CD14-positive monocyte (primary cell): ENCODE data around the gene TMEM181. TPM values are rescaled to one million over a fixed set of nuclear protein-coding genes. Genes with fewer than 3 reads are reported as not detected.

ENCODE experiments used
- DNase-seq, 3 donors: peaks; one replicate each; pipeline ENCODE4 v3.0.0-alpha.2; 2011 to 2022
- H2AFZ ChIP-seq: 2 replicates; pipeline ENCODE4 v1.6.0; 2012; ENCODE audit warnings: mild to moderate bottlenecking, low read depth, low read length, inconsistent platforms; ENCODE audit not compliant: insufficient read depth, poor library complexity, severe bottlenecking
- H3K27ac ChIP-seq, 2 donors: 1 replicate in 1 of 2; 2 replicates in 1 of 2; pipeline ENCODE4 v1.5.1; 2012 to 2013; ENCODE audit warnings: low read length in 2 of 2, control low read depth in 1 of 2, inconsistent platforms in 1 of 2, low read depth in 1 of 2, mild to moderate bottlenecking in 1 of 2
- H3K27me3 ChIP-seq, 2 donors: one replicate each; pipeline versions ENCODE4 v1.6.0 to v1.6.1; 2011 to 2013; ENCODE audit warnings: low read length in 2 of 2; ENCODE audit not compliant: control insufficient read depth in 2 of 2, insufficient read depth in 2 of 2
- H3K36me3 ChIP-seq, 2 donors: replicated peaks in 1 of 2; 1 replicate in 1 of 2; 2 replicates in 1 of 2; pipeline versions ENCODE4 v1.5.1 to v1.6.1; 2012 to 2013; ENCODE audit warnings: low read length in 2 of 2, control low read depth in 1 of 2, inconsistent platforms in 1 of 2, mild to moderate bottlenecking in 1 of 2; ENCODE audit not compliant: insufficient read depth in 2 of 2, control insufficient read depth in 1 of 2
- H3K4me1 ChIP-seq, 2 donors: 1 replicate in 1 of 2; 2 replicates in 1 of 2; pipeline versions ENCODE4 v1.5.1 to v1.6.1; 2012 to 2013; ENCODE audit warnings: low read length in 2 of 2, control low read depth in 1 of 2, inconsistent platforms in 1 of 2, mild to moderate bottlenecking in 1 of 2, moderate library complexity in 1 of 2; ENCODE audit not compliant: insufficient read depth in 2 of 2, control insufficient read depth in 1 of 2
- H3K4me2 ChIP-seq: replicated peaks from 2 replicates; pipeline ENCODE3; 2012; ENCODE audit warnings: low read length, moderate library complexity, mild to moderate bottlenecking; ENCODE audit not compliant: poor library complexity, severe bottlenecking; ENCODE audit errors: extremely low read depth
- H3K4me3 ChIP-seq, 3 experiments: fragments of 200-600 bp in 1 of 3; sonication (generic) in 1 of 3; replicated peaks in 1 of 3; 1 replicate in 2 of 3; 2 replicates in 1 of 3; pipeline ENCODE4 v1.5.1; 2011 to 2013; ENCODE audit warnings: low read length in 3 of 3, mild to moderate bottlenecking in 3 of 3, control low read depth in 2 of 3, low read depth in 2 of 3, inconsistent platforms in 1 of 3, moderate library complexity in 1 of 3
- H3K79me2 ChIP-seq: 2 replicates; pipeline ENCODE4 v1.6.0; 2012; ENCODE audit warnings: mild to moderate bottlenecking, control low read depth, inconsistent platforms, low read length, moderate library complexity; ENCODE audit not compliant: insufficient read depth
- H3K9ac ChIP-seq: 2 replicates; pipeline ENCODE4 v1.6.0; 2017; ENCODE audit warnings: low read length, mild to moderate bottlenecking; ENCODE audit not compliant: insufficient read depth, poor library complexity, severe bottlenecking
- H3K9me3 ChIP-seq, 2 donors: replicated peaks in 1 of 2; 1 replicate in 1 of 2; 2 replicates in 1 of 2; pipeline versions ENCODE4 v1.5.1 to v1.6.1; 2012 to 2013; ENCODE audit warnings: low read length in 2 of 2, control low read depth in 1 of 2; ENCODE audit not compliant: control insufficient read depth in 1 of 2, insufficient read depth in 1 of 2
- H4K20me1 ChIP-seq: 2 replicates; pipeline ENCODE4 v1.6.0; 2012; ENCODE audit warnings: mild to moderate bottlenecking, low read length, control low read depth, moderate library complexity; ENCODE audit not compliant: insufficient read depth
- H3K27ac Mint-ChIP-seq, 7 donors: one replicate each; pipeline ENCODE4 v1.8.0; 2020; ENCODE audit warnings: mild to moderate bottlenecking in 7 of 7, mixed read lengths in 7 of 7, moderate library complexity in 6 of 7, inconsistent platforms in 2 of 7
- H3K27me3 Mint-ChIP-seq, 3 donors: one replicate each; pipeline ENCODE4 v1.8.0; 2021 to 2022; ENCODE audit warnings: low read depth in 3 of 3, mild to moderate bottlenecking in 3 of 3, mixed read lengths in 3 of 3, moderate library complexity in 3 of 3, inconsistent platforms in 1 of 3
- H3K36me3 Mint-ChIP-seq, 2 donors: one replicate each; pipeline ENCODE4 v1.8.0; 2020; ENCODE audit warnings: mixed read lengths in 2 of 2, inconsistent platforms in 1 of 2, mild to moderate bottlenecking in 1 of 2
- H3K4me1 Mint-ChIP-seq: one replicate; pipeline ENCODE4 v1.8.0; 2020; ENCODE audit warnings: mild to moderate bottlenecking, mixed read lengths
- H3K4me3 Mint-ChIP-seq, 2 donors: one replicate each; pipeline ENCODE4 v1.8.0; 2020; ENCODE audit warnings: mild to moderate bottlenecking in 2 of 2, mixed read lengths in 2 of 2, moderate library complexity in 1 of 2
- H3K9me3 Mint-ChIP-seq, 7 donors: one replicate each; pipeline ENCODE4 v1.8.0; 2020 to 2022; ENCODE audit warnings: mixed read lengths in 7 of 7, mild to moderate bottlenecking in 6 of 7, moderate library complexity in 6 of 7, inconsistent platforms in 2 of 7
- WGBS: methylation state at CpG from one replicate; pipeline ENCODE4 v1.1.5; 2013; ENCODE audit warnings: missing lambda C conversion rate; ENCODE audit not compliant: insufficient coverage; 5-methylcytosine and 5-hydroxymethylcytosine counted together
- intact Hi-C, 2 donors: fragments of 100-400 bp; cut with micrococcal nuclease; formaldehyde crosslinking; loops; one replicate each; pipeline versions ENCODE4 v1.15.0 to v1.15.1; 2023
- polyA plus RNA-seq, 3 donors: library from polyadenylated mRNA; depleted of rRNA in 1 of 3; unstranded in 2 of 3; stranded (reverse) in 1 of 3; fragments of 300-500 nt in 2 of 3; fragments of >200 nt in 1 of 3; fragmentation: Illumina TruSeq in 2 of 3; gene quantifications; 1 replicate in 2 of 3; 2 replicates in 1 of 3; pipeline ENCODE4 v1.2.3, GENCODE V29; 2012 to 2021
- TF ChIP-seq, protein P1 (sequence below): fragments of 200-600 bp; IDR thresholded peaks from one replicate; pipeline ENCODE4 v1.8.0; 2022; ENCODE audit warnings: antibody characterized with exemption, mild to moderate bottlenecking

The TMEM181 gene
- polyA plus RNA-seq, 3 donors: 2.4 to 6.8 (median 2.6) TPM

DNA sequence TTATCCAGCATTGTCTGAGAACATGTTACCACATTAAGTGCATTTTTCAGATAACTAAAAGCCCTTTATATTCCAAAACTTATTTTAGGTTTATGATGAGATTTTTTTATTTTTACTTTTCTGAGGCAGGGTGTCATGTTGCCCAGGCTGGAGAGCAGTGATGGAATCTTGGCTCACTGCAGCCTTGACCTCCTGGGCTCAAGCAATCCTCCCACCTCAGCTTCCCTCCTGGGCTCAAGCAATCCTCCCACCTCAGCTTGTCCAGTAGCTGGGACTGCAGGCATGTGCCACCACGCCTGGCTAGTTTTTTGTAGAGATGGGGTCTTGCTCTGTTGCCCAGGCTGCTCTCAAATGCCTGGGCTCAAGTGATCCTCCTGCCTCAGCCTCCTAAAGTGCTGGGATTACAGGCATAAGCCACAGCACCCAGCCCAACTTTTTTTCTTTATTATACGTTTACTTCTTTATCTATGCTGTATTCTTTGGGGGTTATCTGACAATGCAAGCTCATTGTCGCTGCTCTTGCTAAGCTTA is 78.5 kb downstream of the TMEM181 start:
- no peak overlapping the region for H3K4me3 Mint-ChIP-seq
- H3K9me3 ChIP-seq: no peaks in the 10 kb centered on the region
- H3K27ac Mint-ChIP-seq: peak overlapping the region in 5 of 7 donors; percentile 48 to 76 (median 72)
- no peak overlapping the region for H3K4me2 ChIP-seq
- peaks cover 0 to 2% (median 2%) of the 10 kb centered on the region in 3 donors for H3K27me3 Mint-ChIP-seq
- H3K27me3 ChIP-seq: no peaks in the 10 kb centered on the region
- H3K36me3 ChIP-seq: peaks cover 51 to 89% of the 10 kb centered on the region in 2 donors
- peaks cover 67 to 78% of the 10 kb centered on the region in 2 donors for H3K36me3 Mint-ChIP-seq
- H3K4me3 ChIP-seq: no peak overlapping the region
- H2AFZ ChIP-seq: no peak overlapping the region
- intact Hi-C loops: no loop called here
- H3K9ac ChIP-seq: no peak overlapping the region
- peaks cover 86% of the 10 kb centered on the region for H4K20me1 ChIP-seq
- TF ChIP-seq, protein P1, sequence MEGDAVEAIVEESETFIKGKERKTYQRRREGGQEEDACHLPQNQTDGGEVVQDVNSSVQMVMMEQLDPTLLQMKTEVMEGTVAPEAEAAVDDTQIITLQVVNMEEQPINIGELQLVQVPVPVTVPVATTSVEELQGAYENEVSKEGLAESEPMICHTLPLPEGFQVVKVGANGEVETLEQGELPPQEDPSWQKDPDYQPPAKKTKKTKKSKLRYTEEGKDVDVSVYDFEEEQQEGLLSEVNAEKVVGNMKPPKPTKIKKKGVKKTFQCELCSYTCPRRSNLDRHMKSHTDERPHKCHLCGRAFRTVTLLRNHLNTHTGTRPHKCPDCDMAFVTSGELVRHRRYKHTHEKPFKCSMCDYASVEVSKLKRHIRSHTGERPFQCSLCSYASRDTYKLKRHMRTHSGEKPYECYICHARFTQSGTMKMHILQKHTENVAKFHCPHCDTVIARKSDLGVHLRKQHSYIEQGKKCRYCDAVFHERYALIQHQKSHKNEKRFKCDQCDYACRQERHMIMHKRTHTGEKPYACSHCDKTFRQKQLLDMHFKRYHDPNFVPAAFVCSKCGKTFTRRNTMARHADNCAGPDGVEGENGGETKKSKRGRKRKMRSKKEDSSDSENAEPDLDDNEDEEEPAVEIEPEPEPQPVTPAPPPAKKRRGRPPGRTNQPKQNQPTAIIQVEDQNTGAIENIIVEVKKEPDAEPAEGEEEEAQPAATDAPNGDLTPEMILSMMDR: no peak
- peaks cover 18 to 30% of the 10 kb centered on the region in 2 donors for H3K4me1 ChIP-seq
- H3K79me2 ChIP-seq: peaks cover 71% of the 10 kb centered on the region
- DNase-seq: no peak
- WGBS: 100% methylated on average over 1 of the region's 3 CpGs
- H3K9me3 Mint-ChIP-seq: no peaks in the 10 kb centered on the region
- H3K4me1 Mint-ChIP-seq: peaks cover 39% of the 10 kb centered on the region
- H3K27ac ChIP-seq: peak overlapping the region in 1 of 2 donors; percentile 59

DNA sequence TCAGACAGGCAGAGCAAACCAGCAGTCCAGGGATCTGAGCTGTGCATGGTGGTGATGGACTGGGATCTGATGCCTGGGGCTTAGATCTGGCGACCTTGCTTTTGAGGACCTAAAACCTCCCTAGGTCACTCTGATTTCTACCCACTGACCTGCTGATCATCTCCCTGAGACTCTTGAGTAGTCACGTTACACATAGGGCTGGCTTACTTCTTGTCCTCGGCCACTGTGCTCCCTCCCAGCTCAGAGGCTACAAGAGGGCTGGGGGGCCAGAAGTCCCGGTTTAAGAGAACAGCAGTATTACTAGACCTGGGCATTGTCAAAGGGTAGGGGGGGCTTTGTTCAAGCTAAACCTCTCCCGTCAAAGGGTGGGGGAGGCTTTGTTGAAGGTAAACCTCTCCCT is 79.2 kb downstream of the TMEM181 start:
- no peaks in the 10 kb centered on the region for H3K27me3 ChIP-seq
- H3K36me3 Mint-ChIP-seq: peaks cover 66 to 74% of the 10 kb centered on the region in 2 donors

More for the DNA sequence above, 79.2 kb downstream of the TMEM181 start:
- Histone ChIP-seq H4K20me1 (peaks cover 83% of the 10 kb centered on the region), H3K9me3 (no peaks in the 10 kb centered on the region), H3K27ac (peak overlapping the region in 1 of 2 donors; percentile 59), H3K9ac (no peak overlapping the region), H3K4me2 (no peak overlapping the region), H3K4me1 (peaks cover 18 to 33% of the 10 kb centered on the region in 2 donors), H3K36me3 (peaks cover 48 to 82% of the 10 kb centered on the region in 2 donors), H2AFZ (no peak overlapping the region), H3K4me3 (no peak overlapping the region), H3K79me2 (peaks cover 78% of the 10 kb centered on the region)
- no peak for DNase-seq
- Mint-ChIP-seq H3K4me3 (no peak overlapping the region), H3K9me3 (no peaks in the 10 kb centered on the region), H3K27ac (peak overlapping the region in 6 of 7 donors; percentile 25 to 76 (median 70)), H3K27me3 (peaks cover 0 to 2% (median 2%) of the 10 kb centered on the region in 3 donors), H3K4me1 (peaks cover 39% of the 10 kb centered on the region)
- WGBS: no CpG with 5 or more reads among the region's 5 CpGs
- TF ChIP-seq, protein P1: no peak
- intact Hi-C loops: no loop called here
